A673 (cell line): Measurements from ENCODE around the gene SIVA1. TPM values are rescaled to one million over a fixed set of nuclear protein-coding genes. Genes with fewer than 3 reads are reported as not detected.

ENCODE experiments used
- BruUV-seq: library from RNA; stranded (reverse); fragments of 400-500 nt; replicated peaks from 2 replicates; lab custom pipeline; 2021; lab: Mats Ljungman, UMichigan
- CTCF ChIA-PET: fragments of 300-600 bp; sonication (Branson Sonifier 250); formaldehyde crosslinking; loops from one replicate; lab custom pipeline; 2022; ENCODE audit warnings: antibody characterized with exemption; lab: Charles Lee
- POLR2A ChIA-PET: fragments of 300-600 bp; sonication (Branson Sonifier 250); formaldehyde crosslinking; loops from one replicate; lab custom pipeline; 2022; ENCODE audit warnings: antibody characterized with exemption; ENCODE audit not compliant: low non-redundant PET; lab: Charles Lee
- DNase-seq: peaks from one replicate; pipeline ENCODE4 v3.0.0-alpha.2; 2015; ENCODE audit warnings: low spot score
- H3K27ac ChIP-seq: fragments of 200-600 bp; sonication (generic); 2 replicates; pipeline ENCODE4 v1.5.1; 2016; ENCODE audit warnings: mixed run types, low read depth, mild to moderate bottlenecking, mixed read lengths, antibody characterized with exemption, low read length; ENCODE audit not compliant: poor library complexity, severe bottlenecking
- H3K27me3 ChIP-seq: fragments of 200-600 bp; sonication (generic); replicated peaks from 2 replicates; pipeline ENCODE4 v1.6.1; 2017; ENCODE audit warnings: mixed run types, low read depth, mild to moderate bottlenecking, mixed read lengths, antibody characterized with exemption, low read length; ENCODE audit not compliant: insufficient read depth, poor library complexity
- H3K36me3 ChIP-seq: fragments of 200-600 bp; sonication (generic); 2 replicates; pipeline ENCODE4 v1.6.1; 2016; ENCODE audit warnings: mixed run types, mild to moderate bottlenecking, mixed read lengths, antibody characterized with exemption, low read length; ENCODE audit not compliant: insufficient read depth, poor library complexity, severe bottlenecking
- H3K4me1 ChIP-seq: fragments of 200-600 bp; sonication (generic); 2 replicates; pipeline ENCODE4 v1.6.1; 2017; ENCODE audit warnings: mixed run types, mild to moderate bottlenecking, mixed read lengths, antibody characterized with exemption, low read length; ENCODE audit not compliant: insufficient read depth, poor library complexity, severe bottlenecking
- H3K4me3 ChIP-seq: fragments of 200-600 bp; sonication (generic); 2 replicates; pipeline ENCODE4 v1.5.1; 2016; ENCODE audit warnings: low read depth, mixed run types, mild to moderate bottlenecking, mixed read lengths, low read length; ENCODE audit not compliant: poor library complexity, severe bottlenecking
- H3K9me3 ChIP-seq: fragments of 200-600 bp; sonication (generic); 2 replicates; pipeline ENCODE4 v1.6.1; 2016; ENCODE audit warnings: mixed run types, low read depth, mild to moderate bottlenecking, mixed read lengths, antibody characterized with exemption, low read length; ENCODE audit not compliant: poor library complexity, severe bottlenecking
- CTCF ChIP-seq: fragments of 300-800, 200-600 bp; sonication (generic); conservative IDR thresholded peaks from 2 replicates; pipeline ENCODE4 v1.5.1; 2017; ENCODE audit warnings: low read depth, mild to moderate bottlenecking, antibody characterized with exemption, low read length, moderate library complexity, mixed read lengths
- EZH2 ChIP-seq: fragments of 200-600 bp; sonication (generic); IDR thresholded peaks from 2 replicates; pipeline ENCODE4 v1.6.1; 2017; ENCODE audit warnings: borderline replicate concordance, low read depth, mild to moderate bottlenecking, mixed read lengths, antibody characterized with exemption, low read length; ENCODE audit not compliant: poor library complexity, severe bottlenecking
- intact Hi-C: fragments of 100-400 bp; cut with micrococcal nuclease; formaldehyde crosslinking; loops from one replicate; pipeline ENCODE4 v1.10.0; 2022; ENCODE audit not compliant: unreplicated experiment
- total RNA-seq: library from RNA; stranded (reverse); gene quantifications from 2 replicates; pipeline ENCODE4 v1.2.3, GENCODE V29; 2021

The SIVA1 gene
- total RNA-seq, 1 experiment from 2014 or later, result 79.6 TPM

GRCh38 chr14:104746071-104746545, 6.8 kb upstream of the SIVA1 start:
- ChIA-PET POLR2A (no interaction called here), CTCF (no interaction called here)
- Histone ChIP-seq H3K27me3 (no peaks in the 10 kb centered on the region), H3K4me3 (no peak overlapping the region), H3K4me1 (no peaks in the 10 kb centered on the region), H3K9me3 (no peaks in the 10 kb centered on the region), H3K36me3 (no peaks in the 10 kb centered on the region), H3K27ac (no peak overlapping the region)
- TF ChIP-seq CTCF, result no peak
- no peak for TF ChIP-seq EZH2
- BruUV-seq, result no TSS peak
- intact Hi-C loops, result no loop called here
- no peak for DNase-seq

GRCh38 chr14:104746934-104747481, 5.9 kb upstream of the SIVA1 start:
- Histone ChIP-seq H3K4me1 (peaks cover under 1% of the 10 kb centered on the region), H3K36me3 (no peaks in the 10 kb centered on the region), H3K4me3 (no peak overlapping the region), H3K9me3 (no peaks in the 10 kb centered on the region), H3K27ac (no peak overlapping the region), H3K27me3 (no peaks in the 10 kb centered on the region)
- no peak for TF ChIP-seq CTCF
- no peak for TF ChIP-seq EZH2
- CTCF ChIA-PET, result no interaction called here
- POLR2A ChIA-PET, result no interaction called here
- BruUV-seq, result no TSS peak
- DNase-seq, result no peak
- intact Hi-C loops, result no loop called here

GRCh38 chr14:104747876-104748275, 5.1 kb upstream of the SIVA1 start:
- TF ChIP-seq EZH2 (no peak), CTCF (no peak)

More at GRCh38 chr14:104747876-104748275, 5.1 kb upstream of the SIVA1 start:
- Histone ChIP-seq H3K4me1 (peaks cover 4% of the 10 kb centered on the region), H3K36me3 (no peaks in the 10 kb centered on the region), H3K27ac (no peak overlapping the region), H3K4me3 (no peak overlapping the region), H3K9me3 (no peaks in the 10 kb centered on the region), H3K27me3 (no peaks in the 10 kb centered on the region)
- no peak for DNase-seq
- no TSS peak for BruUV-seq
- ChIA-PET POLR2A (no interaction called here), CTCF (no interaction called here)
- intact Hi-C loops, result no loop called here
